Measurements from ENCODE around the gene FOXK2.

FOXK2 gene

GRCh38 chr17:82604532-82604931 is 85.0 kb downstream of the FOXK2 start:
- no peak for TF ChIP-seq CTCF (IDR thresholded peaks at IDR 0.05; ENCODE audit: borderline replicate concordance, insufficient read depth, low read depth, low read length)
- no peak overlapping the region for H3K4me3 ChIP-seq (ENCODE audit: low read depth, low read length)

- no peak for TF ChIP-seq CTCF (IDR thresholded peaks at IDR 0.05; ENCODE audit: borderline replicate concordance, insufficient read depth, low read depth, low read length)
- no peak overlapping the region for H3K4me3 ChIP-seq (ENCODE audit: low read depth, low read length)
These were observed 86.5 kb downstream of the FOXK2 start for GRCh38 chr17:82605939-82606600.

GRCh38 chr17:82608816-82609215 is 89.3 kb downstream of the FOXK2 start:
- H3K4me3 ChIP-seq (ENCODE audit: low read depth, low read length), result no peak overlapping the region
- no peak for TF ChIP-seq CTCF (IDR thresholded peaks at IDR 0.05; ENCODE audit: borderline replicate concordance, insufficient read depth, low read depth, low read length)

GRCh38 chr17:82609655-82610054 is 90.1 kb downstream of the FOXK2 start:
- TF ChIP-seq CTCF (IDR thresholded peaks at IDR 0.05; ENCODE audit: borderline replicate concordance, insufficient read depth, low read depth, low read length), result no peak
- no peak overlapping the region for H3K4me3 ChIP-seq (ENCODE audit: low read depth, low read length)

GRCh38 chr17:82611140-82612058 is 91.9 kb downstream of the FOXK2 start:
- H3K4me3 ChIP-seq (ENCODE audit: low read depth, low read length), result no peak overlapping the region
- no peak for TF ChIP-seq CTCF (IDR thresholded peaks at IDR 0.05; ENCODE audit: borderline replicate concordance, insufficient read depth, low read depth, low read length)

GRCh38 chr17:82613283-82614094 is 94.0 kb downstream of the FOXK2 start:
- H3K4me3 ChIP-seq (ENCODE audit: low read depth, low read length), result no peak overlapping the region
- TF ChIP-seq CTCF (IDR thresholded peaks at IDR 0.05; ENCODE audit: borderline replicate concordance, insufficient read depth, low read depth, low read length), result no peak
